GM21723 (cell line): Measurements from ENCODE around the gene AGO1.
"Not testable (repeated sequence)": the region's sequence is repeated elsewhere in the genome, so short reads cannot be mapped to it uniquely, and the experiment has no call there.

Experiments used
- ATAC-seq: cut with Tn5 transposase; IDR thresholded peaks from one replicate; pipeline ENCODE4 v1.9.1; 2021; ENCODE audit warnings: mild to moderate bottlenecking, moderate library complexity; ENCODE audit not compliant: unreplicated experiment

The AGO1 gene

DNA sequence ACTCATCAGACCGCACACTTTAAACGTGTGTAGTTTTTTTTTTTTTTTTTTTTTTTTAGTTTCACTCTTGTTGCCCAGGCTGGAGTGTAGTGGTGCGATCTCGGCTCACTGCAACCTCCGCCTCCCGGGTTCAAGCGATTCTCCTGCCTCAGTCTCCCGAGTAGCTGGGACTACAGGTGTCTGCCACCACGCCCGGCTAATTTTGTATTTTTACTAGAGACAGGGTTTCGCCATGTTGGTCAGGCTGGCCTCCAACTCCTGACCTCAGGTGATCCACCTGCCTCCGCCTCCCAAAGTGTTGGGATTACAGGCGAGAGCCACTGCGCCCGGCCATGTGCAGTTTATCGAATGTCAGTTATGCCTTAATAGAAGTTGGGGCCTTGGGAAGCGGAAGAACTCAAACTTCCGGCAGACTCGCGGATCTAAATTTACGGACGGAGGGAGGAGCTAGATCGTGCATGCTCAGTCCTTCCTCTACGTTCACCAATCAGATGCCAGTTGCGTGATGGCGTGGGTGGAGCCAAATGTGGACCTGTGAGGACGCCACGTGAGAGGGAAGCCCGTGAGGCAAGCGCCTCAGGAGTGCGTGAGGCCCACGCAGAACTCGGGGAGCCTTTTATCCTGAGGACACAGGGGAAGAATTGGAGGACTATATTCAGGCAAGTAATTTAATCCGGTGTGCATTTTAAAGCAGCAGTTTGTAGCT, 13.6 kb upstream of the AGO1 start:
- ATAC-seq, result not testable (repeated sequence)

DNA sequence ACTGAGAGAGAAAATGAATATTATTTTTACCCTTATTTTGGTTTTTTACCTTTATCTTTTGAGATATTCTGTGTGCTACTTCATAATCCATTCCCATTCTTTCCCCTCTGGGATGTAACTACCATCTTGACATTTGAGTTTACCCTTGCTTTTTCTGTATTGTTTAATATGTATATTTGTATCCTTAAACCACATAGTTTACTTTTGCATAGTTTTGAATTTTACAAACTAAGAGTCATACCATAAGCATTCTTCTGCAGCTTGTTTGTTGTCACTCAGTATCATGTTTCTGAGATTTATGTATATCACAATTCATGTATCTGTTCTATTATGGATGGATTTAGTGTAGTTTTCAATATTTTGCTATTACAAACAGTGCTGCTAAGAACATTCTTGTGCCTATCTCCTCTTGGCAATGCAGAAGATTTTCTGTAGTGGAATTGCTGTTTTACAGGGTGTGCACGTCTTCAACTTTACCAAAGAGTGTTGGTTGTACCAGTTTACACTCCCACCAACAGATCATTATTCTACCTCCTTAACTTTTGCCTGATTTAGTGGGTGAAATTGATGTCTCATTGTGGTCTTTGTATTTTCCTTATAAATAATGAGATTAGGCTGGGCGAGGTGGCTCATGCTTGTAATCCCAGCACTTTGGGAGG, 12.2 kb upstream of the AGO1 start:
- ATAC-seq, result no peak

DNA sequence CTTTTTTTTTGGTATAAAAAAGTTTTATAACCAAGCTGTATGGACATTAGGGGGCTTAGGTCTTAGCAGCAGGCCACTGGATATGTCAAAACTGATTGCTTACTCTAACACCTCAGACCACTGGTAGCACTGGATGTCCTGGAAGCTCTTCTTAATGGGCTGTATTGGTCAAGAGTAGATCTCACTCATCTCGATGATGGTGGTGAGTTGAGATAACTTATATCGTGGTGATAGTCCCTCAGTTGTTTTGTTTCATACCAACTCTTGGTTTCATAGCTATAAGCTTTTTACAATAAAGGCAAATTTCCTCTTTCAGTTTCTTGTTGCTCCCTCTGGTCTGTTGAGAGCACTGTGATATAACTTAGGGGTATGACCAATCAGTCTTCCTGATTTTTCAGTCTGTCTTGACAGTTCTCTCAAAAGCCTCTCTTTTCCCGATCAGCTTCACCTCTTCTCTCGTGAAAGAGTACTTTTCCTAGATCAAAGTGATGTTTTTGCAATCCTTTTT, 9.7 kb upstream of the AGO1 start:
- ATAC-seq, result no peak

DNA sequence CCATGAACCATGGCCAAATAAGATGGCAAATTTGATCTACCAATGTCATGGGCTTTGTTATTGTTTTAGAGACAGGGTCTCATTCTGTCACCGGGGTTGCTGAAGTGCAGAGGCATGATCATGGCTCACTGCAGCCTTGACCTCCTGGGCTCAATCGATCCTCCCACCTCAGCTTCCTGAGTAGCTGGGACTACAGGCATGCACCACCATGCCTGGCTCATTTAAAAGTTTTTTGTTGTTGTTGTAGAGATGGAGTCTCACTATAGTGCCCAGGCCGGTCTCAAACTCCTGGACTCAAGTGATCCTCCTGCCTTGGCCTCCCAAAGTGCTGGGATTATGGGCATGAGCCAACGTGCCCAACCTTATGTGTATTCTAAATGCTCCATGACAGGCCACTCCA, 8.9 kb upstream of the AGO1 start:
- not testable (repeated sequence) for ATAC-seq

DNA sequence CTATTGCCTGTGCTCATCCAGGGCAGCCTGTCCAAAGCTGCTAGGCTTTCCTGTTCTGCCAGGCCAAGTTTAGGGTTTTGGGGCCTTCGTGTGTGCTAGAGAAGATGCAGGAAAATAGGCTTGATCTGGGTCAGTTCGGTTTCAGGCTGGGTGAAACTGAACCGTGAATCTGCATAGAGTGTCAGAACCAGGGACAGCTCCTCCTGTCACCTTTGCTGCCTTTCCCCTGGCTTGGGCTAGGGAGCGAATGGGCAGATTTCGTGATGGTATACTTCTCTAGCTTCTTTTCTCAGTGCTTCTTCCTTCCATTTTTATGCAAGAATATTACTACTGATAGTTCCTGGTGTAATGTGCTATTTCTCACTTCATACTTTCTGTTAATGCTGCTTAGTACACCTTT, 6.0 kb upstream of the AGO1 start:
- no peak for ATAC-seq

DNA sequence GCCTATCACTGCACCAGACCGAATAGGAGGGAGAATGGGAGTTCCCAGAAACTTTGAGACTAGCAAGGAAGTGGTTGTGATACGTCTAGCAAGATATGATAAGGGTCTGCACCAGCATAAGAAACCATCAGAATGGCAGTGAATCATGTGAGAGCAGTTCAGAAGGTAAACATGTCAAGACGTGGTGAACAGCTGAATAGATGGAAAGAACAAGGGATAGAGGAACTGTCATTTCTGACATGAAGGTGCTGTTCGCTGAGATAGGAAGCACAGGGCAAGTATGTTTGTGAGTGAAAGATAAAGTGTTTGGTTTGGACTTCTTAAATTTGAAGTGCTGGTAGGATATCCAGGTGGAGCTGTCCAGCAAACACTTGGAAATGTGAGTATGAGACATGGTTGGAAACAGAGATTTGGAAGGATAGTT, 1.1 kb upstream of the AGO1 start:
- ATAC-seq, result no peak

DNA sequence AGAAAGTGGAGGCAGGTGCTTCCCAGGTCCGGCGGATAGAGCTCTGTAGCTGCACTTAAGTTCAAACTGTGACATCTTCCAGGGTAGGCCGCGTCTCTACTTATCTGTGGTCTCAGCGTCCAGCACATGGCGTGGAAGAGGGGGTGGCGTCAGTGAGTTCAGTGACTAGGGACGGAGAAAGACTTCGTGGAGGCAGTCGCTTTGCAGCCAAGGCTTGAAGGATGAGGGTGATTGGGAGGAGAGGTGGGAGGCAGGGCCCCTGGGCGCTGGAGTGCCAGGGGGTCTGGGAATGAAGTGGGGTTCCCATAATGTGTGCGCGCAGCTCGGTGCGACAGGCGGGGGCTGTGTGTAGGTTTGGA, 444 bp upstream of the AGO1 start:
- ATAC-seq, result no peak

DNA sequence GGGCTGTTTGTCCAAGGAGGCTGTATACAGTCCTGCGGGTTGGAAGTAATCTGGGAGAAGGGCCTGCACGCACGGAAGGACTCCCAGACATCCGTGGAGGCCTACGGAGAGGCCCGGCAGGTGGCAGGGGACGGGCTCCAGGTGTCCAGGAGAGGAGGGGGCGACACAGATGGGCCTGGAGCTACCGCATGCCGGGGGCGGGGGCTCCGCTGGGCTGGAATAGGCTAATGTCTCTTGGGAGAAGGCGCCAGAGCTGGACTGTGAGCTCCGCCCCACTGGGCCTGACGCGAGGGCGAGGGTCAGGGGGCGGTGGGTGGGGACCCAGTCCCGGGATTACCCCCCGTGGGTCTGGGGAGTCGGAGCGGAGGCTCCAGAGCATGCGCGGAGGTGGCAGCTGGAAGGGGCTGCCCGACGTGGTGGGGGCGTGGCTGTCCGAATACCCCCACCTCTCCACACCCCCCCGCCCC, 659 bp downstream of the AGO1 start:
- peak; percentile 16 for ATAC-seq

DNA sequence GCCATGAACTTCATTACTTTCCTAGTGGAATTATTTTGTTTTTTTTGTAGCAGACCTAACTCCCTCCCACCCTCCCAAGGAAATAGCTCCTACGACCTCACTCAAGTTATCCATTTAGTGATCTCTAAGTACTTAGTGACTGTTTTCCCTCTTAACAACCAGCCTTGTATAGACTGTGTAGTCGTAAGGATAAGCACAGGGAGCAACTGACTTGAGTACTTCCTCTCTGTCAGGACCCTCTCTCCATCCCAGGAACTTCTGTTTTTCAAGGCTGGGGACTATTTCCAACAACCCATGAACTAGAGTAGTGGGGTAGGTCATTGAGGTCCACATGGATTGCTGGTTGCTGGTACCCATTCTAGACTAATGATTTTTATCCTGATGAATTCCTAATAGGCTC, 1.9 kb downstream of the AGO1 start:
- ATAC-seq, result no peak

DNA sequence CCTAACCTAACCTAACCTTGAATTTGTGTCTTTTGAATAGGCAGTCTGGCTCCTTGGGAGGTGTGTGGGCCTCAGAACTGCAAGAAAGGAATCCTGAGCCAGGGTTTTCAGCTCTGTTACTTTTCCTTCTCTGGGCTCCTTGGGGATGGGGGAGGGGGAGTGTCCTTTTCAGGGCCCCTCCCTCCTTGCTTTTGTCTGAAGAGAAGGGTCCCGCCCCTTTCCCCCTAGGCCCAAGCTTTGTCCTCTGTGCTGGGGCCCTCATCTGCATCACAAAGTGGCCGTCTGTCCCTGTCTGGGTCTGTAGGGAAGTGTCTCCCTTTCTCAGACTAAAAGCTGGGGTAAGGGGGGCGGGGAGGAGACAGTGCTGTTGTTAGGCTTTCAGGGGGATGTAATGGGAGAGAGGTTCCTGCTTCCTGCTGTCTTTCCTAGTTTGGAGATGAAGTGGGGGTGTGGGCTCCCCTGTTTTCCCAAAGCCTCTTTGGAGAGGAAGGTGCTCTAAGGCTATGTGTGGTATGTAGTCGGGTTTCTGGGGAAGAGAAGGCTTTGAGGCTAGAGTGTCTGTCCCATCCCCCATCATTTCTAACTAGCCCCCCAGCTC, 3.1 kb downstream of the AGO1 start:
- no peak for ATAC-seq

DNA sequence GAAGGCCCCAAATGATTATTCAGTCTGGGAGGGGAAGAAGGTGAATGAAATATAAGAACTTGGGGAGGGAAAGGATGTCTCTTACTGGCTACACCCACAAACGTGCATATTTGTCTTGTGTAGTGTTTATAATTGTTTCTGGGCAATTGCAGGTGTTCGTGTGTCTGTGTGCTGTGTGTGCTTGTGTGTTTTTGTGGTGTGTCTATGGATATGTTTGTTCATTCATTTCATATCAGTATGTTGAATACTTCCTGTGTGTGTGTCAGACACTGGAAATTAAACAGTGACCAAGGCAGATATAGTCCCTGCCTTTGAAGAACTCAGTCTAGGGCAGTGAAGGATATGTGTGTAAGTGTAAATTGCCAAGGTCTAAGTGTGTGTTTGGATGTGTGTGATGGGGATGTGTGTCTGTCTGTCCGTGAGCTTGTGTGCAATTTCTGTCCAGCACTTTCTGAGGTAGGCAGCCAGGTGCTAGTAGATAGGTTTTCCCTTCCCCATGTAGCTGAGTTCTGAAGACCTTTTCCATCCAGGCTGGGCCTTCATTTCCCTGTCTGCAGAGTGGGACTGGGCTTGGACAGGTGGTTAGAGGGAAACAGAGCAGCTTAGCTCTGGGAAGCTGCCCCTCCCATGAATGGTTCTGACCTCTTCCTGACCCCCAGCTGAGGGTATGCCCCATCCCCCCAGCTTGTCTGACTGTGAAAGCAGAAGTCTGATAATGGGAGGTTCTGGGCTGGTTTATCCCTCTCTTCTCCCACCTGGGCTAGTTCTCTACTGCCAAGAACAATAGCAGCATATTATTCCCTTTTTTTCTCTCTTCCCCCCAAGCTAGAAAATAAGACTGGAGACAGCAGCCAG, 3.8 kb downstream of the AGO1 start:
- no peak for ATAC-seq

DNA sequence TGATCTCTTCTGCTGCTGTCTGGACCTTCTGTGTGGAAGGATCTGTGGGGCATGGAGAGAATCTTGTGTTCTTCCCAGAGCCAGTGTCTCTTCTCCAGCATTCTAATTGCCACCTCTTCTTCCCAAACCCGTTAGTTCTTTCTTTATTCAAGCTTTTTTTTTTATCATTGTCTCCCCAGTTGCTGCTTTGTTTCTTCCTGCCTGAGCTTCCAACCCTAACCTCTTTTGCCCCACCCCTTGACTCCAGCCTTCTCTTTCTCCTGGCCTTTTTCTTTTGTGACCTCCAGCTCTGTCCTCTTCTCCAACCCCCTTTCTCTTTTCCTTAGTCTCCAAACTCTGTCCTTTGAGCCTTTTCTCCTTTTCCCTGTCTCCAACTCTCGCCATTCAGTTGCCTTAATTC, 4.5 kb downstream of the AGO1 start:
- no peak for ATAC-seq

DNA sequence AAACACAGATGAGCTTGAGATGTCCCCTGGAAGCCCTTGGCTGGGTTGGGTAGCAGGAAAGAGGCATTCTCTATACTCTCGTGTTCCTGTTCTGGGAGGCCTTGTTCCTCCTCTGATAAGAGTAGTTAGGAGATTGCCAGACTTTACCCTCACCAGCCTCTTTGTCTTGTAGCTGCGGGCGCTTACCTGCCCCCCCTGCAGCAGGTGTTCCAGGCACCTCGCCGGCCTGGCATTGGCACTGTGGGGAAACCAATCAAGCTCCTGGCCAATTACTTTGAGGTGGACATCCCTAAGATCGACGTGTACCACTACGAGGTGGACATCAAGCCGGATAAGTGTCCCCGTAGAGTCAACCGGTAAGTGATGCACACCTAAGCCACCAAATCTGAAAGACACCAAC, 5.2 kb downstream of the AGO1 start:
- ATAC-seq, result no peak

DNA sequence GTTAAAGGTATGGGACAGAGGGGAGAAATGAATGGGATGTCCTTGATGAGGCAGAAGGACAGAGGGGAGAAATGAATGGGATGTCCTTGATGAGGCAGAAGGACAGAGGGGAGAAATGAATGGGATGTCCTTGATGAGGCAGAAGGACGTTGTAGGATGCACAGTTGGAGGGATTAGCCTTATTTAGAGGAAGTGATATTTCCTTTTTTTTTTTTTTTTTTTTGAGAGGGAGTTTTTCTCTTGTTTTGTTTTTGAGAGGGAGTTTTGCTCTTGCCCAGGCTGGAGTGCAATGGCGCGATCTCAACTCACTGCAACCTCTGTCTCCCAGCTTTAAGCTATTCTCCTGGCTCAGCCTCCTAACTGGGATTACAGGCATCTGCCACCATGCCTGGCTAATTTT, 6.0 kb downstream of the AGO1 start:
- not testable (repeated sequence) for ATAC-seq

DNA sequence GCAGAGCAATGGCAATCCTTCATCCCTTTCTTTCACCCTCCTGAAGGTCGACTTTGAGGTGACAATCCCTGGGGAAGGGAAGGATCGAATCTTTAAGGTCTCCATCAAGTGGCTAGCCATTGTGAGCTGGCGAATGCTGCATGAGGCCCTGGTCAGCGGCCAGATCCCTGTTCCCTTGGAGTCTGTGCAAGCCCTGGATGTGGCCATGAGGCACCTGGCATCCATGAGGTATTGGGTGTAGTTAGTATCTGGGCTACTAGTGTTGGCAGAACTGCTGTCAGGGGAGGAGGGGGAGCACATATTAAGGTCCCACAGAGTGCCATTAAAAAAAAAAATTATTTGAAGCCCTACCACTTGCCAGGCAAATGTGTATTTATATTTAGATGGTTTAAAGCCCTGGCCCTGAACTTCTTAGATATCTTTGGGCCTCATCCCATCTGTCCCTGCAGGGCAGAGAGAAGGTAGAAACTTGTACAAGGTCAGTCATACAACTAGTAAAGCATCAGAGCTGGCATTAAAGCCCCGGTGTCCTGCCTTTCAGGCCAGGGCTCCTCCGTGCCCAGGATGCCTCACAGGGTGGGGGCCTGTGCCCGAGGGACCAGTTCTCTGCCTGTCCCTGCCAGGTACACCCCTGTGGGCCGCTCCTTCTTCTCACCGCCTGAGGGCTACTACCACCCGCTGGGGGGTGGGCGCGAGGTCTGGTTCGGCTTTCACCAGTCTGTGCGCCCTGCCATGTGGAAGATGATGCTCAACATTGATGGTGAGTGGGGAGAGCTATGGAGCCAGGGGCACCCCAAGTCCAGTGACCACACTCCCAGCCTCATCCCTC, 10.3 kb downstream of the AGO1 start:
- ATAC-seq, result no peak

DNA sequence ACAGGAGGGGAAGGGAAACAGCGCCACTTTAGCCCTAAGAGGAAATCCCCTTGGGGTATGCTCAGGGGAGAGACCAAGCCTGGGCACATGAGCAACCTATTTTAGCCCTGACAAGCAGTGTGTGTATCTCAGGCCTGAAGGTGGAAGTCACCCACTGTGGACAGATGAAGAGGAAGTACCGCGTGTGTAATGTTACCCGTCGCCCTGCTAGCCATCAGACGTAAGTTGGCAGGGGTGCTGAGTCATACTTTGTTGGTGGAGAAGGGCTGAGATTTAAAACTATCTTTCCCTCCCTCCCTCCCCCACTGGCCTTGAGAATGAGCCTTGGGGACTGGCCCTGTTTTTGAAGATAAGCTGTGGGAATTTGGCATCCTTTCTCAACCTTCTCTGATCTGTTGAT, 11.2 kb downstream of the AGO1 start:
- peak; percentile 70 for ATAC-seq

DNA sequence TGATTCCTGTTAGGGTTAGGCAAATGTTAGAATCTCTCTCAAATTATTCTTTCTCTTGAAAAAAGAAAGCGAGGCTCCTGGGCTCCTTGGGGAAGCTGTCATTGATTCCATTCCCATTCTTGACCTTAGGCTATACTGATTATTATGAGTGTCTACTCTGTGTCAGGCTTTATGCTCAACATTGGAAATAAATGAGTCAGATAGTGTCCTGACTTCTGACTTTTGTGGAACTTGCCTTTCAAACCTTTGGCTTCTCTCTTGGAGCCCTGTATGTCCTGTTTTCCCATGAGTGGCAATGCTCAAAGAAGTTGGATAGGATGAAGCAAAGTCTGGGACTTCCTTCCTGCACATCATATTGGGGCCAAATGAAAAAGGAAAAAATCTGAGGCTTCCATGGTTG, 11.6 kb downstream of the AGO1 start:
- ATAC-seq, result no peak

DNA sequence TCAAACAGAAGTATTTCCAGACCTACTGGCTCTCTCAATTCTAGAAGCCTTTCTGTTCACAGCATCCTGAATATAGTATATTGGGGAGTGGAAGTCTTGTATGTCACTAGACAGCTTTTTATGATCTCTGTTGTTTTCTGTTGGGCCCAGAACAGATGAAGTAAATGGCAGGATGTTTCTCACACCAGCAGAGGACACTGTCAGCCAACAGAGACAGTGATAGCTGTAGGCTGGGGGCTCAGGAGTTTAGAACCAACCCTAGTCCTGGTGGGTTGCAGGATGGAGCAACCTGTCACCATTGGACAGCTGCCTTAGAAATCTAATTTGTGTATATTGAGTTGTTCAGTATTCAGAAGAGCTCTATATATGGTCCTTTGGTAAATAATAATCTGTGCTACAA, 16.9 kb downstream of the AGO1 start:
- ATAC-seq, result no peak

DNA sequence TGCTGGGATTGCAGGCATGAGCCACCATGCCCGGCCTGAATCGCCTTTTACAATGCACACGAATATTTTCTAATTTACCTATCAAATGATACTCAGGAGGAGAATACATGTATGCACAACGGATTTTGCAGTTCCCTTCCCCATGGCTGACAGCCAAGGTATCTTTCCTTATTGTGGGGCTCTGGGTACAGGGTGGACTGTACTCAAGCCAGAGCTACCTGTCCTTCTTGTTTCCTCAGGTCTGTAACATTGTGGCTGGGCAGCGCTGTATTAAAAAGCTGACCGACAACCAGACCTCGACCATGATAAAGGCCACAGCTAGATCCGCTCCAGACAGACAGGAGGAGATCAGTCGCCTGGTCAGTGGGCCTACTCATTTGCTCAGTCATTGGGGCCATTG, 18.2 kb downstream of the AGO1 start:
- ATAC-seq, result no peak

DNA sequence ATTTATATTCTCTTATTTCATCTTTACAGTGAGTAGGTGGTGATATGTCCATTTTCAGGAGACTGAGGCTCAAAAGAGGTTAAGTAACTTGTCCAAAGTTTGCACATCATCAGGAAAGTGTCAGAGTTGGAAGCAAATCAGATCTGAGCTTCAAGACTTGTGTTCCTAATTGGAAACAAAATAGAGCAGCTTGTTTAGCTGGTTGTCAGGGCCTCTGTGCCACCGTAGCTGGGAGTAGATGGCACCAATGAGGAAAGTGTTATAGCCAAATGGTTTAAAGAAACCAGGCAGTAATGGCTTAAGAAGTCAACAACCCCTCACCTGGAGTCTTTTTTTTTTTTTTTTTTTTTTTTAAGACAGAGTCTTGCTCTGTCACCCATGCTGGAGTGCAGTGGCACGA, 19.7 kb downstream of the AGO1 start:
- ATAC-seq, result no peak
